Raji (cell line): ENCODE data around the gene TIMP4.

ENCODE experiments used
- POLR2A ChIP-seq: IDR thresholded peaks from 2 replicates; pipeline ENCODE4 v1.6.1; 2011; ENCODE audit warnings: low read depth, low read length, control low read depth; ENCODE audit not compliant: insufficient read depth

Gene TIMP4

DNA sequence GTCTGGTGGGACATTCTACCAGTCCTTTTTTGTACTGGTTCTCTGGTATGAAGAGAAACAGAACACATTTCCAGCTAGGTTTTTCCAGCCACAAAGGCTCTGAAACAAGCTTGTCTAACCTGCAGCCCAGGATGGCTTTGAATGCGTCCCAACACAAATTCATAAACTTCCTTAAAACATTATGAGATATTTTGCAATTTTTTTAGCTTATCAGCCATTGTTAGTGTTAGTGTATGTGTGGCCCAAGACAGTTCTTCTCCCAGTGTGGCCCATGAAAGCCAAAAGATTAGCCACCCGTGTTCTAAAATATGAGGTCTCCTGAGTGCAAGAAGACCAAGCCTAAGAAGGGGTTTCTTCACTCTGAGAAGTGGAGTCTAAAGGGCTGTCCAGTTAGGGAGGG is 18.4 kb upstream of the TIMP4 start:
- no peak for TF ChIP-seq POLR2A

GRCh38 chr3:12175844-12176453 is 17.2 kb upstream of the TIMP4 start:
- TF ChIP-seq POLR2A: no peak

DNA sequence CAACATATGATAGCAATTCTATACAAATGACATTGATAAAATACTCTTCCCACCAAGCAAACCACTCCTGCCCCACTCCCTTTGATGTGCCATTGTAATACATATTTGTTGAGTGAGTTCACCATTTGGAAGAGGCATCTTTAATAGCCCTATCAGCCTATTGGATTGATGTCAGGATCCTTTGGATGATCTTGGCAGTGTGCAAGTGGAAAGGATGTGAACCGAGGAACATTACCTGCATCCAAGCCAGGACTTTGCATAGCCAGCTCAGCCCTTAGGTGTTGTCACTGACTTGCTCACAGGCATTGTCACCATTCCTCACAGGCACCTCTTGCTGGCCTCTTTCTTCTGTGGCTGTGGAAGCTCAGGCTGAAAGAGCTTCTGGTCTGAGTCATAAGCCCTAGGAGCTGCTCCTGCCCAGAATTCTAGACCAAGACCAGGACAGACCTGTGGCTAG is 16.5 kb upstream of the TIMP4 start:
- no peak for TF ChIP-seq POLR2A

GRCh38 chr3:12170207-12170606 is 11.5 kb upstream of the TIMP4 start:
- no peak for TF ChIP-seq POLR2A

DNA sequence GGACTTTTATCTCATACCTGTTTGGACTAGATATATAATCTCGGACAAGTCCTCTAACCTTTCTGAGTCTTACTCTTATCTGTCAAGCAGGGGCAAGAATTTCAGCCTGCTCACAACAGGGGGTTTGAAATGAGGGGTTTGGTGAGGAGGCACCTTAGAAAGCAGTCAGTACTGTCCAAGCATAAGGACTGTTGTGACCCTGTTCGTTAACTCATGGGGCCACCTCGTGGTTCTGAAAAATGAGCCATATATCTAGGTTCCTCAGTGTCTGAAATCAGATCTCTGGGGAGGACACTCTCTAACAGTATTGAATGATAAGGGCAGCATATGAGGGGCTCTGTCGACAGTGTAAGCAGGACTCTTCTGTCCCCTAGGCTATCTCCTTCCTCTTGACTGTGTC is 7.2 kb upstream of the TIMP4 start:
- no peak for TF ChIP-seq POLR2A

GRCh38 chr3:12159227-12159601 is 502 bp upstream of the TIMP4 start:
- TF ChIP-seq POLR2A: no peak

DNA sequence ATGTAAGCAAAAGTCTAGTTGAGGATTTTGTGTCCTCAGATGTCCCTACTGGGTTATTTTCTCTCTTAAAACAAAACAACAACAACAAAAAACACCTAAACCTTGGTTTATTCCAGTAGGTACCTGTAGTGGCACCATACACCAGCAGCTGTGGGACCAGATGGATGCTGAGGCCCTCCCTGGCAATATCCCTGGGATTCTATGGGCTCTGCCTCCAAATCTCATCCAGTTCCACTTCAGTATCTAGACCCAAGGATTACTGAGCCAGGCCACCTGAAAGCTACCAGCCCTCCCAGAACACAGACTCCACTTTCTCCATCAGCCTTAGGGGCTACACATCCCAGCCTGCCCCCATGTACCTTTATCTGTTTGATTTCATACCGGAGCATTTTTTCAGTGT is 1.7 kb downstream of the TIMP4 start:
- TF ChIP-seq POLR2A: no peak

- TF ChIP-seq POLR2A: no peak
Observed at GRCh38 chr3:12155828-12156227, 2.9 kb downstream of the TIMP4 start.

- TF ChIP-seq POLR2A: no peak
Observed at GRCh38 chr3:12155264-12155663, 3.4 kb downstream of the TIMP4 start.

- no peak for TF ChIP-seq POLR2A
Observed at GRCh38 chr3:12154151-12154550, 4.6 kb downstream of the TIMP4 start.

DNA sequence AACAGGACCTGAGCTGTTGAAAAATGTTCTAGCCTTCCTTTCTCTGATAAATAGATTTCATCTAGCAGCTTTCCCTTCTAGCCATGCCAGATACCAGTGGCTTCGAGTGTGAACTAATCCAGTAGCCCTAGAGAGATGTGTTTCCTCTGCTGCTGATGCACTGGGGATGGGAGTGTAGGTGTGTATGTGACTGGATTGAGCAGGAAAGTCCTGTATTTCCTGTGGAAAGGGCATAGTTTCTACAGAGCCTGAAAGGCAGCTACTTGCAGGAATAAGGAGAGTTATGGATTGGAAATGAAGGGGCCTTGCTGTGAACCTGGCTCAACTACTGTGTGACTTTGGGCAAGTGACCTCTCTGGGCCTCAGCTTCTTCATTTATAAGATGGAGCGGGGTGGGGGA is 8.6 kb downstream of the TIMP4 start:
- TF ChIP-seq POLR2A: no peak

- TF ChIP-seq POLR2A: no peak
Observed at GRCh38 chr3:12149029-12149428, 9.7 kb downstream of the TIMP4 start.

GRCh38 chr3:12148183-12148940 is 10.3 kb downstream of the TIMP4 start:
- no peak for TF ChIP-seq POLR2A

GRCh38 chr3:12147049-12147780 is 11.5 kb downstream of the TIMP4 start:
- no peak for TF ChIP-seq POLR2A

GRCh38 chr3:12143949-12144504 is 14.7 kb downstream of the TIMP4 start:
- TF ChIP-seq POLR2A: no peak

DNA sequence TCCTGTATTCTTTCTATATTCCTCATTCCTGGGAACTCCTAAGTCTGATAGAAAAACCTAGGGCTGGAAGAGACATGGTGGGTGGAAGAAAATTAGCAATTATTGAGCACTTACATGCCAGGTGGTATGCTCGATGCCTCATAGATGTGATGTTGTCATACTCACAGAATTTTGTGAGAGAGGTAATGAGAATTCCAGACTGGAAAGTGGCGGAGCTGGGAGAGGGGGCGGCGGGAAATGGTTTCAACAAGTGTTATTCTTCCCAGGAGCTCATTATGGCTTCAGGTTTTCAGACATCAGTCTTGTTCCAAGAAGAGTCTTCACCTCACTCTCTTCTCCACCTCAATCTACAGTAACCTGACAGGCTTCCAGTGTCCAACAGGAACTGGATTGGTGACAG is 16.2 kb downstream of the TIMP4 start:
- no peak for TF ChIP-seq POLR2A
